Kidney (tissue), 14 donors: ENCODE data around the gene ADARB2. TPM values are rescaled to one million over a fixed set of nuclear protein-coding genes. Genes with fewer than 3 reads are reported as not detected.

Experiments
- DNase-seq, 5 donors: peaks; one replicate each; pipeline ENCODE4 v3.0.0-alpha.2; 2013 to 2020
- FAIRE-seq: peaks from 2 replicates; lab custom pipeline; 2012; peaks lifted over from hg19 to GRCh38; lab: Jason Lieb, UNC
- H3K27ac ChIP-seq, 2 donors: one replicate each; pipeline ENCODE4 v1.7.0; 2013; ENCODE audit warnings: low read depth in 2 of 2, low read length in 2 of 2, inconsistent platforms in 1 of 2
- H3K27me3 ChIP-seq: one replicate; pipeline ENCODE4 v1.7.1; 2013; ENCODE audit warnings: low read length, inconsistent platforms; ENCODE audit not compliant: control insufficient read depth, insufficient read depth
- H3K36me3 ChIP-seq, 3 donors: one replicate each; pipeline versions ENCODE4 v1.7.0 to v1.7.1; 2013; ENCODE audit warnings: low read length in 3 of 3, control low read depth in 1 of 3, inconsistent platforms in 1 of 3; ENCODE audit not compliant: insufficient read depth in 3 of 3, control insufficient read depth in 2 of 3
- H3K4me1 ChIP-seq, 3 donors: one replicate each; pipeline versions ENCODE4 v1.7.0 to v1.7.1; 2013; ENCODE audit warnings: low read length in 3 of 3, inconsistent platforms in 1 of 3, low read depth in 1 of 3; ENCODE audit not compliant: control insufficient read depth in 2 of 3, insufficient read depth in 2 of 3
- H3K4me3 ChIP-seq, 3 donors: one replicate each; pipeline versions ENCODE4 v1.7.0 to v1.8.1; 2013; ENCODE audit warnings: low read length in 3 of 3, control low read depth in 1 of 3, inconsistent platforms in 1 of 3
- H3K9ac ChIP-seq, 3 donors: one replicate each; pipeline versions ENCODE4 v1.7.0 to v1.7.1; 2013; ENCODE audit warnings: low read length in 3 of 3, control low read depth in 1 of 3, inconsistent platforms in 1 of 3
- H3K9me3 ChIP-seq, 3 donors: one replicate each; pipeline versions ENCODE4 v1.7.0 to v1.7.1; 2013; ENCODE audit warnings: low read length in 3 of 3, control low read depth in 1 of 3, inconsistent platforms in 1 of 3; ENCODE audit not compliant: control insufficient read depth in 2 of 3, insufficient read depth in 1 of 3
- intact Hi-C: fragments of 100-400 bp; cut with DNase I; formaldehyde crosslinking; loops from one replicate; pipeline ENCODE4 v1.11.1; 2022
- polyA plus RNA-seq: library from polyadenylated mRNA; stranded (reverse); fragments of 350-450 nt; fragmentation: Illumina TruSeq; extraction: RNeasy Lipid Tissue Mini Kit (QIAGEN cat#74804); gene quantifications from one replicate; pipeline ENCODE4 v1.2.3, GENCODE V29; 2014; ENCODE audit warnings: low read depth, low replicate concordance; ENCODE audit not compliant: insufficient read depth
- total RNA-seq: library from RNA; stranded (reverse); fragmentation: NEBNext Ultra II Directional; extraction: Animal tissue kit (Norgen Biotek cat#: 25700); gene quantifications from one replicate; pipeline ENCODE4 v1.2.1, GENCODE V29; 2021
- TF ChIP-seq, protein P1 (sequence below): IDR thresholded peaks from 3 replicates; pipeline ENCODE4 v1.5.1; 2012; ENCODE audit warnings: mild to moderate bottlenecking, moderate library complexity, borderline replicate concordance; ENCODE audit not compliant: insufficient read depth; ENCODE audit errors: extremely low read depth
- donor health status: control.
- donor health status: control.
- donor health status: control.
- donor health status: control.
- donor health status: control.
- donor health status: DM: yes; HTN: yes; CAD: no.
- donor health status: Normal renal cell carcinoma (clear cell type).

ADARB2 gene
- total and polyA plus RNA-seq, 2 donors from 2014 or later, result 1.0 to 1.3 TPM

DNA sequence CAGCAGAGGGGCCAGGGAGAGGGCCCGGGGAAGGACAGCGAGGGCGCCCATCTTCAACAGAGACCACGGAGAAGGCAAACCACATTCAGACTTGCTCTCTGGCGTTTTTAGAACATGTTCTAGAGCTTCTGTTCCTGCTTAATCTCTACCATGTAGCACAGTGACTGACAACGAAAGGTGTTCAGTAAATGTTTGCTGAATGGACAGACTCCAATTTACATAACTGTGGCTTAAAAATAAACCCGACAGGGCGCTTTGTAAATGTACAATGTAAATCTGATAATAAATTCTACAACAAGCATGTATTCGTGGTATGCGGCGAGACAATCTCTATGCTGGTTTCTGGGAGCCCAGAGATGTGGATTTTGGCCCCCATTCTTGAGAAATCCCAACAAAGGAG lies 10.5 kb downstream of the ADARB2 start:
- DNase-seq, result no peak
- no peak for FAIRE-seq
- TF ChIP-seq, protein P1, sequence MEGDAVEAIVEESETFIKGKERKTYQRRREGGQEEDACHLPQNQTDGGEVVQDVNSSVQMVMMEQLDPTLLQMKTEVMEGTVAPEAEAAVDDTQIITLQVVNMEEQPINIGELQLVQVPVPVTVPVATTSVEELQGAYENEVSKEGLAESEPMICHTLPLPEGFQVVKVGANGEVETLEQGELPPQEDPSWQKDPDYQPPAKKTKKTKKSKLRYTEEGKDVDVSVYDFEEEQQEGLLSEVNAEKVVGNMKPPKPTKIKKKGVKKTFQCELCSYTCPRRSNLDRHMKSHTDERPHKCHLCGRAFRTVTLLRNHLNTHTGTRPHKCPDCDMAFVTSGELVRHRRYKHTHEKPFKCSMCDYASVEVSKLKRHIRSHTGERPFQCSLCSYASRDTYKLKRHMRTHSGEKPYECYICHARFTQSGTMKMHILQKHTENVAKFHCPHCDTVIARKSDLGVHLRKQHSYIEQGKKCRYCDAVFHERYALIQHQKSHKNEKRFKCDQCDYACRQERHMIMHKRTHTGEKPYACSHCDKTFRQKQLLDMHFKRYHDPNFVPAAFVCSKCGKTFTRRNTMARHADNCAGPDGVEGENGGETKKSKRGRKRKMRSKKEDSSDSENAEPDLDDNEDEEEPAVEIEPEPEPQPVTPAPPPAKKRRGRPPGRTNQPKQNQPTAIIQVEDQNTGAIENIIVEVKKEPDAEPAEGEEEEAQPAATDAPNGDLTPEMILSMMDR, result no peak
- H3K36me3 ChIP-seq, result no peaks in the 10 kb centered on the region
- H3K4me3 ChIP-seq, result no peak overlapping the region
- H3K4me1 ChIP-seq, result no peaks in the 10 kb centered on the region
- intact Hi-C loops, result no loop called here
- no peaks in the 10 kb centered on the region for H3K9me3 ChIP-seq
- no peak overlapping the region for H3K27ac ChIP-seq
- H3K9ac ChIP-seq, result no peak overlapping the region
- peaks cover 7% of the 10 kb centered on the region for H3K27me3 ChIP-seq

DNA sequence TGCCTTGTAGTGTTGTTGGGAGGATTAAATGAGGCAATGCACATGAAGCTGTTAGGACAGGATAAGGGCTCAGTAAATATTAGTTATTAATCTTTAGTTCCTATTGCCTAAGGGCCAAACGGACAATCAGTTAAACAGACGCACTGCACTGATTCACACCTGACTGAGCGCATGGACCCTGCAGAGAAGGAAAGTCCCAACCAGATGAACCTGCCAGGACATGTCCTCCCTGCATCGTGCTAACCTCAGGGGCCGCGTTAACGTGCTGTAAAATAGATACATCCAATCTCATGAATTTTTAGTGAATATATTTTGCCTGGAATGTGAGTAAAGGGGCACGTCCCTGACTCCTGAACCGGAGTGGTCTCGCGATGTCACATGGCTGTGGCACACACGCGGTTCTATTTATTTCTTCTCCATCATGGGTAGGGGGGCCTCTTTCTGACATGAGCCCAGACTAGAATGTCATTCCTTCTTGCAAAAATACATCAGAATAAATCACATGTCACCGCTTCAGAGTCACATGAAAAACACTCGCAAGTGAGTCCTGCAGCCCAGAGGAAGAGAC lies 12.3 kb downstream of the ADARB2 start:
- FAIRE-seq, result no peak
- no peak for DNase-seq
- TF ChIP-seq, protein P1, result no peak
- Histone ChIP-seq H3K4me1 (no peaks in the 10 kb centered on the region), H3K36me3 (no peaks in the 10 kb centered on the region), H3K27ac (no peak overlapping the region), H3K27me3 (peaks cover 3% of the 10 kb centered on the region), H3K4me3 (no peak overlapping the region), H3K9ac (no peak overlapping the region), H3K9me3 (no peaks in the 10 kb centered on the region)
- intact Hi-C loops, result no loop called here

DNA sequence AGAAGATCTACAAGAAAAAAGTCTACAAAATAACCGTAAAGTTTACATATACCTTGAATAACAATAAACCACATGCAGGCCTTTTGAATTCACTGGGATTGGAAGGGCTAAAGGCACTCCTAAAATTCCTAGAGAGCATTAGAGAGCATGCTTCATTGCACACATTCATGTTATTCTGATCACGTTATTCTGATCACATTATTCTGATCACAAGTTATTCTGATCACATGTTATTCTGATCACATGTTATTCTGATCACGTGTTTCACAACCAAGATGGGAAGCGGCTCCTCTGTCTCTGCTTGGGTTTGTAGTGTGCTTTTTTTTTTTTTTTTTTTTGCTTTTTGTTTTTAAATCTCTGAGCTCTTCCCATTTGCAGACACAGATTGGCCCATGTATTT lies 20.5 kb downstream of the ADARB2 start:
- H3K9ac ChIP-seq, result no peak overlapping the region
- FAIRE-seq (no peak), DNase-seq (no peak)

More for the DNA sequence above, 20.5 kb downstream of the ADARB2 start:
- no peak overlapping the region for H3K4me3 ChIP-seq
- H3K9me3 ChIP-seq, result no peaks in the 10 kb centered on the region
- no peaks in the 10 kb centered on the region for H3K36me3 ChIP-seq
- intact Hi-C loops, result no loop called here
- no peaks in the 10 kb centered on the region for H3K27me3 ChIP-seq
- no peak overlapping the region for H3K27ac ChIP-seq
- H3K4me1 ChIP-seq, result no peaks in the 10 kb centered on the region
- TF ChIP-seq, protein P1, result no peak
